Measurements from ENCODE around the gene TTYH2. TPM values are rescaled to one million over a fixed set of nuclear protein-coding genes. Genes with fewer than 3 reads are reported as not detected.

TTYH2 gene
- total RNA-seq, 1 experiment from 2014 or later: 4.5 TPM

DNA sequence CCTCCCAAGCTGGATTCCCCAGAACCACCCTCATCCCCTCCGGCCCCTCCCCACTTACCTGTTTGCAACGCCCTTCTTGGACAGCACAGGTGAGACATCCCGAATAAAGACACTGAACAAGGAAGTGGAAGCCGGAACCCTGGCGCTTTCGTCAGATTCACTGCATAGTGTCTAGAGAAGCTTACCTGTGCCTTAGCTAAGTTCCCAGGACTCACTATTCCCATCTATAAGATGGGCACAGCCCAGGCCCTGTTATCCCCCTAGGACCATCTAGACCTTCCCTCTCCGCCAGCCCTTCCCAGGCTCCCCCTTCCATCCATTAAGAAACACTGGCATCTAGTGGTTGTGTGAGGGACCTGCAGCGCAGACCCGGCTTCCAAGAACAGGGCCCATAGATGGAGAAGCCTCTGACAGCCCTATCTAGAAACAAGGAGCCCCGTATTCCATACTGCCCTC, 36.8 kb upstream of the TTYH2 start:
- peak; percentile 89 for ATAC-seq
- H3K27ac Mint-ChIP-seq: no peak overlapping the region
- no peaks in the 10 kb centered on the region for H3K36me3 Mint-ChIP-seq
- TF ChIP-seq E2F5 (CRISPR knock-in tag; IDR thresholded peaks at IDR 0.05) (no peak), TP53 (CRISPR knock-in tag; IDR thresholded peaks at IDR 0.05) (no peak), CREB1 (CRISPR knock-in tag; IDR thresholded peaks at IDR 0.05) (no peak), GTF2I (CRISPR knock-in tag; conservative IDR thresholded peaks at IDR 0.05) (peak; percentile 99), SP1 (CRISPR knock-in tag; conservative IDR thresholded peaks at IDR 0.05) (no peak), ETV6 (CRISPR knock-in tag; IDR thresholded peaks at IDR 0.05) (no peak)
- TF ChIP-seq, protein P1, sequence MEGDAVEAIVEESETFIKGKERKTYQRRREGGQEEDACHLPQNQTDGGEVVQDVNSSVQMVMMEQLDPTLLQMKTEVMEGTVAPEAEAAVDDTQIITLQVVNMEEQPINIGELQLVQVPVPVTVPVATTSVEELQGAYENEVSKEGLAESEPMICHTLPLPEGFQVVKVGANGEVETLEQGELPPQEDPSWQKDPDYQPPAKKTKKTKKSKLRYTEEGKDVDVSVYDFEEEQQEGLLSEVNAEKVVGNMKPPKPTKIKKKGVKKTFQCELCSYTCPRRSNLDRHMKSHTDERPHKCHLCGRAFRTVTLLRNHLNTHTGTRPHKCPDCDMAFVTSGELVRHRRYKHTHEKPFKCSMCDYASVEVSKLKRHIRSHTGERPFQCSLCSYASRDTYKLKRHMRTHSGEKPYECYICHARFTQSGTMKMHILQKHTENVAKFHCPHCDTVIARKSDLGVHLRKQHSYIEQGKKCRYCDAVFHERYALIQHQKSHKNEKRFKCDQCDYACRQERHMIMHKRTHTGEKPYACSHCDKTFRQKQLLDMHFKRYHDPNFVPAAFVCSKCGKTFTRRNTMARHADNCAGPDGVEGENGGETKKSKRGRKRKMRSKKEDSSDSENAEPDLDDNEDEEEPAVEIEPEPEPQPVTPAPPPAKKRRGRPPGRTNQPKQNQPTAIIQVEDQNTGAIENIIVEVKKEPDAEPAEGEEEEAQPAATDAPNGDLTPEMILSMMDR (IDR thresholded peaks at IDR 0.05): peak; percentile 81
- H3K4me1 Mint-ChIP-seq: peaks cover 9% of the 10 kb centered on the region; the same call in 1 of the 2 replicates
- H3K9me3 Mint-ChIP-seq: no peaks in the 10 kb centered on the region
- POLR2A ChIA-PET: no interaction called here
- H3K4me3 Mint-ChIP-seq: no peak overlapping the region
- DNase-seq (ENCODE audit: low spot score): peak; percentile 81
- CTCF ChIA-PET: interaction anchor here (0.8 to 6.2 kb wide), 6 partner anchors 23 to 92 kb away, joined by 3 to 37 read pairs (median 8); no protein-coding TSS in a partner anchor
- peaks cover 4% of the 10 kb centered on the region for H3K27me3 Mint-ChIP-seq (ENCODE audit: low read depth)

- CTCF ChIA-PET: interaction anchor here (1.1 to 6.2 kb wide), 5 partner anchors 23 to 91 kb away, joined by 3 to 37 read pairs (median 8); no protein-coding TSS in a partner anchor
- POLR2A ChIA-PET: no interaction called here
- ATAC-seq (no peak; the same call in 1 of the 2 replicates), DNase-seq (ENCODE audit: low spot score) (no peak)
- Mint-ChIP-seq H3K36me3 (no peaks in the 10 kb centered on the region), H3K4me3 (no peak overlapping the region), H3K27ac (no peak overlapping the region), H3K9me3 (no peaks in the 10 kb centered on the region), H3K4me1 (peaks cover 12% of the 10 kb centered on the region; the same call in 1 of the 2 replicates), H3K27me3 (ENCODE audit: low read depth) (peaks cover 8% of the 10 kb centered on the region)
- no peak for TF ChIP-seq IRF2 (CRISPR knock-in tag; IDR thresholded peaks at IDR 0.05; ENCODE audit: borderline replicate concordance, low read depth)
These were observed 36.3 kb upstream of the TTYH2 start for GRCh38 chr17:74177018-74177450.

GRCh38 chr17:74179576-74179975, 33.8 kb upstream of the TTYH2 start:
- H3K9me3 Mint-ChIP-seq: no peaks in the 10 kb centered on the region
- H3K4me1 Mint-ChIP-seq: peaks cover 12% of the 10 kb centered on the region; the same call in 1 of the 2 replicates
- DNase-seq (ENCODE audit: low spot score): no peak
- no peak overlapping the region for H3K27ac Mint-ChIP-seq
- no peaks in the 10 kb centered on the region for H3K36me3 Mint-ChIP-seq
- ChIA-PET CTCF (interaction anchor here (1.0 to 6.6 kb wide), 3 partner anchors 20 to 90 kb away, joined by 6 to 48 read pairs (median 37); partner anchors contain the start of gene RPL38), POLR2A (no interaction called here)
- no peak overlapping the region for H3K4me3 Mint-ChIP-seq
- peaks cover 8% of the 10 kb centered on the region for H3K27me3 Mint-ChIP-seq (ENCODE audit: low read depth)
- ATAC-seq: no peak
- TF ChIP-seq, protein P1 (IDR thresholded peaks at IDR 0.05): no peak
- TF ChIP-seq ZNF423 (CRISPR knock-in tag; IDR thresholded peaks at IDR 0.05) (no peak), RELA (CRISPR knock-in tag; IDR thresholded peaks at IDR 0.05; ENCODE audit: borderline replicate concordance) (no peak), ZBTB43 (CRISPR knock-in tag; IDR thresholded peaks at IDR 0.05) (no peak), CDX4 (CRISPR knock-in tag; IDR thresholded peaks at IDR 0.05; ENCODE audit: borderline replicate concordance) (no peak), MYBL2 (CRISPR knock-in tag; IDR thresholded peaks at IDR 0.05) (no peak), ETV6 (CRISPR knock-in tag; IDR thresholded peaks at IDR 0.05) (no peak), ZNF396 (CRISPR knock-in tag; IDR thresholded peaks at IDR 0.05; ENCODE audit: borderline replicate concordance) (no peak)
- TF ChIP-seq, protein P2, sequence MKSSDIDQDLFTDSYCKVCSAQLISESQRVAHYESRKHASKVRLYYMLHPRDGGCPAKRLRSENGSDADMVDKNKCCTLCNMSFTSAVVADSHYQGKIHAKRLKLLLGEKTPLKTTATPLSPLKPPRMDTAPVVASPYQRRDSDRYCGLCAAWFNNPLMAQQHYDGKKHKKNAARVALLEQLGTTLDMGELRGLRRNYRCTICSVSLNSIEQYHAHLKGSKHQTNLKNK (CRISPR knock-in tag; IDR thresholded peaks at IDR 0.05): no peak
- TF ChIP-seq, protein P3, sequence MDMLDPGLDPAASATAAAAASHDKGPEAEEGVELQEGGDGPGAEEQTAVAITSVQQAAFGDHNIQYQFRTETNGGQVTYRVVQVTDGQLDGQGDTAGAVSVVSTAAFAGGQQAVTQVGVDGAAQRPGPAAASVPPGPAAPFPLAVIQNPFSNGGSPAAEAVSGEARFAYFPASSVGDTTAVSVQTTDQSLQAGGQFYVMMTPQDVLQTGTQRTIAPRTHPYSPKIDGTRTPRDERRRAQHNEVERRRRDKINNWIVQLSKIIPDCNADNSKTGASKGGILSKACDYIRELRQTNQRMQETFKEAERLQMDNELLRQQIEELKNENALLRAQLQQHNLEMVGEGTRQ (CRISPR knock-in tag; IDR thresholded peaks at IDR 0.05): no peak
- TF ChIP-seq, protein P4, sequence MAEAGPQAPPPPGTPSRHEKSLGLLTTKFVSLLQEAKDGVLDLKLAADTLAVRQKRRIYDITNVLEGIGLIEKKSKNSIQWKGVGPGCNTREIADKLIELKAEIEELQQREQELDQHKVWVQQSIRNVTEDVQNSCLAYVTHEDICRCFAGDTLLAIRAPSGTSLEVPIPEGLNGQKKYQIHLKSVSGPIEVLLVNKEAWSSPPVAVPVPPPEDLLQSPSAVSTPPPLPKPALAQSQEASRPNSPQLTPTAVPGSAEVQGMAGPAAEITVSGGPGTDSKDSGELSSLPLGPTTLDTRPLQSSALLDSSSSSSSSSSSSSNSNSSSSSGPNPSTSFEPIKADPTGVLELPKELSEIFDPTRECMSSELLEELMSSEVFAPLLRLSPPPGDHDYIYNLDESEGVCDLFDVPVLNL (CRISPR knock-in tag; IDR thresholded peaks at IDR 0.05; ENCODE audit: borderline replicate concordance, low read depth): no peak
- TF ChIP-seq, protein P5, sequence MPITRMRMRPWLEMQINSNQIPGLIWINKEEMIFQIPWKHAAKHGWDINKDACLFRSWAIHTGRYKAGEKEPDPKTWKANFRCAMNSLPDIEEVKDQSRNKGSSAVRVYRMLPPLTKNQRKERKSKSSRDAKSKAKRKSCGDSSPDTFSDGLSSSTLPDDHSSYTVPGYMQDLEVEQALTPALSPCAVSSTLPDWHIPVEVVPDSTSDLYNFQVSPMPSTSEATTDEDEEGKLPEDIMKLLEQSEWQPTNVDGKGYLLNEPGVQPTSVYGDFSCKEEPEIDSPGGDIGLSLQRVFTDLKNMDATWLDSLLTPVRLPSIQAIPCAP (CRISPR knock-in tag; IDR thresholded peaks at IDR 0.05): no peak

Measured in WTC11 (cell line).